SH-SY5Y (cell line): ENCODE results near the gene PLEKHG1.

Source experiments
- GATA2 ChIP-seq: IDR thresholded peaks from 2 replicates; pipeline ENCODE4 v1.6.1; 2011; ENCODE audit warnings: mild to moderate bottlenecking, low read depth, low read length
- GATA3 ChIP-seq: IDR thresholded peaks from 2 replicates; pipeline ENCODE4 v1.6.1; 2011; ENCODE audit warnings: low read depth, mild to moderate bottlenecking, low read length, moderate library complexity

- TF ChIP-seq GATA2 (no peak), GATA3 (no peak)
Measured at GRCh38 chr6:150634964-150635292, 35.2 kb downstream of the PLEKHG1 start.
